RKO (cell line): ENCODE measurements around the gene TRAF3IP1.
A peak's percentile ranks its signal among the peaks of the same experiment; 100 is the strongest.

Source experiments
- DNase-seq: peaks from one replicate; pipeline ENCODE4 v3.0.0-alpha.2; 2016; ENCODE audit warnings: low spot score

Gene TRAF3IP1

GRCh38 chr2:238409341-238410199, 89.3 kb downstream of the TRAF3IP1 start:
- no peak for DNase-seq

- DNase-seq, result no peak
Measured at GRCh38 chr2:238412067-238412767, 91.9 kb downstream of the TRAF3IP1 start.

GRCh38 chr2:238413368-238413767, 93.0 kb downstream of the TRAF3IP1 start:
- DNase-seq, result no peak

- no peak for DNase-seq
Measured at GRCh38 chr2:238415036-238415764, 94.9 kb downstream of the TRAF3IP1 start.

- DNase-seq, result no peak
Measured at GRCh38 chr2:238415893-238416292, 95.6 kb downstream of the TRAF3IP1 start.

- no peak for DNase-seq
Measured at GRCh38 chr2:238418196-238418998, 98.1 kb downstream of the TRAF3IP1 start.

GRCh38 chr2:238418999-238419546, 98.8 kb downstream of the TRAF3IP1 start:
- no peak for DNase-seq

- DNase-seq, result no peak
Measured at GRCh38 chr2:238420442-238420841, 100.1 kb downstream of the TRAF3IP1 start.

GRCh38 chr2:238420878-238421694, 100.8 kb downstream of the TRAF3IP1 start:
- no peak for DNase-seq

GRCh38 chr2:238421695-238422035, 101.3 kb downstream of the TRAF3IP1 start:
- DNase-seq, result no peak

GRCh38 chr2:238422285-238422684, 102.0 kb downstream of the TRAF3IP1 start:
- DNase-seq, result no peak

- no peak for DNase-seq
Measured at GRCh38 chr2:238422940-238423339, 102.6 kb downstream of the TRAF3IP1 start.

- peak; percentile 52 for DNase-seq
Measured at GRCh38 chr2:238423561-238424312, 103.4 kb downstream of the TRAF3IP1 start.

- no peak for DNase-seq
Measured at GRCh38 chr2:238424313-238424700, 104.0 kb downstream of the TRAF3IP1 start.

- no peak for DNase-seq
Measured at GRCh38 chr2:238425505-238425978, 105.2 kb downstream of the TRAF3IP1 start.

- DNase-seq, result peak; percentile 93
Measured at GRCh38 chr2:238425979-238426567, 105.8 kb downstream of the TRAF3IP1 start.

- DNase-seq, result peak; percentile 94
Measured at GRCh38 chr2:238426568-238427434, 106.5 kb downstream of the TRAF3IP1 start, which contains the start of gene ASB1. TSS of gene ASB1 (plus strand) at chr2:238426927. CDS start at chr2:238427071, 144 bp downstream.

- peak; percentile 38 for DNase-seq
Measured at GRCh38 chr2:238427435-238428162, 107.3 kb downstream of the TRAF3IP1 start.
